ENCODE data around the gene WNK1.

Gene WNK1

DNA sequence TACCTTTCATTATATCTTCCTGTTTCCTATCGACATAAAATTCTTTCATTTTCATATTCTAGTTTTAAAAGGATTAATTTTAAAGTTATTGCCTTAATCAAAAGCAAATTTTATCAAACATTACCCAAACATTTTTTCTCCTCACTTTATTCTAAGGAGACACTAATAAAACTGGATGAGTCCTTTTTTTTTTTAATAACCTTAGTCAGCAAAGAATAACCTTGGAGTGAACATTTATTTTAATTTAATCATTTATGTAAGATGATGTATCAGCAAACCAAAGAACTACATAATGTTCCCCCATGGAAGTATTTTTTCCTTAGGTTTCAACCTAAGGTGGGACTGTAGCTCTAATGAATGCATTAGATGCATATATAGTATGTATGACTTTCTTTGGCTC is 113.2 kb downstream of the WNK1 start:
- H3K9ac ChIP-seq (ENCODE audit: low read length): no peak overlapping the region
- no peak overlapping the region for H3K4me3 ChIP-seq (ENCODE audit: low read length)
- H3K9me3 ChIP-seq (ENCODE audit: control insufficient read depth, low read length): no peaks in the 10 kb centered on the region
- H3K36me3 ChIP-seq (ENCODE audit: control insufficient read depth, insufficient read depth, low read length): no peaks in the 10 kb centered on the region
- no peaks in the 10 kb centered on the region for H3K27me3 ChIP-seq (ENCODE audit: control insufficient read depth, insufficient read depth, low read length)
- H3K4me1 ChIP-seq (ENCODE audit: control insufficient read depth, insufficient read depth, low read length): no peaks in the 10 kb centered on the region

DNA sequence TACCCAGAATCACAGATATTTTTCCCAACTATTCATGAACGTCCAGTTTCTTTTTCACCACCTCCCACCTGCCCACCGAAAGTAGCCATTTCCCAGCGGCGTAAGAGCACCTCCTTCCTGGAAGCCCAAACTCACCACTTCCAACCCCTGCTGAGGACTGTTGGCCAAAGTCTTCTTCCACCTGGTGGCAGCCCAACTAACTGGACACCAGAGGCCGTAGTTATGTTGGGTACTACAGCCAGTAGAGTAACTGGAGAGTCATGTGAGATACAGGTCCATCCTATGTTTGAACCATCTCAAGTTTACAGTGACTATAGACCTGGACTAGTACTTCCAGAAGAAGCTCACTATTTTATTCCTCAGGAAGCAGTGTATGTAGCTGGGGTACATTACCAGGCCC is 115.5 kb downstream of the WNK1 start:
- Histone ChIP-seq H3K4me1 (ENCODE audit: control insufficient read depth, insufficient read depth, low read length) (no peaks in the 10 kb centered on the region), H3K9me3 (ENCODE audit: control insufficient read depth, low read length) (no peaks in the 10 kb centered on the region), H3K27me3 (ENCODE audit: control insufficient read depth, insufficient read depth, low read length) (no peaks in the 10 kb centered on the region), H3K9ac (ENCODE audit: low read length) (no peak overlapping the region), H3K36me3 (ENCODE audit: control insufficient read depth, insufficient read depth, low read length) (peaks cover 4% of the 10 kb centered on the region), H3K4me3 (ENCODE audit: low read length) (no peak overlapping the region)

DNA sequence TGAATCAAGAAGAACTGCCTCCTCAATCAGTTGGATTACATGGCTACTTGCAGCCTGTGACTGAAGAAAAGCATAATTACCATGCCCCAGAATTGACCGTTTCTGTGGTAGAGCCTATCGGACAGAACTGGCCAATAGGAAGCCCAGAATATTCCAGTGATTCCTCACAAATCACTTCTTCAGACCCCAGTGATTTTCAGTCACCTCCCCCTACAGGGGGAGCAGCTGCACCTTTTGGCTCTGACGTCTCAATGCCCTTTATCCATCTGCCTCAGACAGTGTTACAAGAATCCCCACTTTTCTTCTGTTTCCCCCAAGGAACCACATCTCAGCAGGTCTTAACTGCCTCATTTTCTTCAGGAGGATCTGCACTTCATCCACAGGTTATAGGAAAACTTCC is 116.3 kb downstream of the WNK1 start:
- Histone ChIP-seq H3K9ac (ENCODE audit: low read length) (no peak overlapping the region), H3K36me3 (ENCODE audit: control insufficient read depth, insufficient read depth, low read length) (peaks cover 4% of the 10 kb centered on the region), H3K4me1 (ENCODE audit: control insufficient read depth, insufficient read depth, low read length) (no peaks in the 10 kb centered on the region), H3K4me3 (ENCODE audit: low read length) (no peak overlapping the region), H3K9me3 (ENCODE audit: control insufficient read depth, low read length) (no peaks in the 10 kb centered on the region), H3K27me3 (ENCODE audit: control insufficient read depth, insufficient read depth, low read length) (no peaks in the 10 kb centered on the region)

DNA sequence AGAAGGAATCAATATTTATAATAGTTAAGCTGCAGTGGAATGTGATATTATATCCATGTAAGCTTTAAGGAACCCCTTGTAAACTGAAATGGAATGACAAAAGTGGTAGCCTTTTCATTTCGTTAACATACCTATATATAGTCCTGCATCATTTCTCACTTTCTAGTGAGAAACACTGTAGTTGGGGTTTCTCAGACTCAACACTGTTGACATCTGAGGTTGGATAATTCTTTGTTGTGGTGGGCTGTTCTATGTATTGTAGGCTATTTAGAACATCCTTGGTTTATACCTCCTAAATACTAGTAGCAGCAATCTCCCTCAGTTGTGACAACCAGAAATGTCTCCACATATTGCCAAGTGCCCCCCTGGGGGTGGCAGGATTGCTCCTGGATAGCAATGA is 118.0 kb downstream of the WNK1 start:
- H3K9me3 ChIP-seq (ENCODE audit: control insufficient read depth, low read length): no peaks in the 10 kb centered on the region
- H3K4me3 ChIP-seq (ENCODE audit: low read length): no peak overlapping the region
- H3K4me1 ChIP-seq (ENCODE audit: control insufficient read depth, insufficient read depth, low read length): no peaks in the 10 kb centered on the region
- H3K27me3 ChIP-seq (ENCODE audit: control insufficient read depth, insufficient read depth, low read length): no peaks in the 10 kb centered on the region
- peaks cover 4% of the 10 kb centered on the region for H3K36me3 ChIP-seq (ENCODE audit: control insufficient read depth, insufficient read depth, low read length)
- no peak overlapping the region for H3K9ac ChIP-seq (ENCODE audit: low read length)

DNA sequence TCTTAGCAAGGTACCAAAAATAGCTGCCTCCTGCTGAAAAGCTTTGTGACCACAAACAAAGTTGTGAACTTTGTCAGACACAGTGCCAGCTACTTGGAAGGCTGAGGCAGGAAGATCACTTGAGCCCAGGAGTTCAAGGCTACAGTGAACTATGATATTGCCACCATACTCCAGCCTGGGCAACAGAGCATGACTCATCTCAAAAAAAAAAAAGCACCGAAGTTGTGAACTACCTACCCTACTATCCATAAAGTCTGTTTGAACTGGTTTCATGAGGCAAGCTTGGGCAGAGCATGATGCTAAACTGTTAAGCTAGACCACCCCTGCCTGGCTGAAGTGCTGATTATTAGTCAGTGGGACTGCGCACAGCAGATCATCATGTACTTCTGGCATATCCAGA is 121.6 kb downstream of the WNK1 start:
- Histone ChIP-seq H3K36me3 (ENCODE audit: control insufficient read depth, insufficient read depth, low read length) (peaks cover 4% of the 10 kb centered on the region), H3K27me3 (ENCODE audit: control insufficient read depth, insufficient read depth, low read length) (no peaks in the 10 kb centered on the region), H3K9me3 (ENCODE audit: control insufficient read depth, low read length) (no peaks in the 10 kb centered on the region), H3K9ac (ENCODE audit: low read length) (no peak overlapping the region), H3K4me1 (ENCODE audit: control insufficient read depth, insufficient read depth, low read length) (no peaks in the 10 kb centered on the region), H3K4me3 (ENCODE audit: low read length) (no peak overlapping the region)

DNA sequence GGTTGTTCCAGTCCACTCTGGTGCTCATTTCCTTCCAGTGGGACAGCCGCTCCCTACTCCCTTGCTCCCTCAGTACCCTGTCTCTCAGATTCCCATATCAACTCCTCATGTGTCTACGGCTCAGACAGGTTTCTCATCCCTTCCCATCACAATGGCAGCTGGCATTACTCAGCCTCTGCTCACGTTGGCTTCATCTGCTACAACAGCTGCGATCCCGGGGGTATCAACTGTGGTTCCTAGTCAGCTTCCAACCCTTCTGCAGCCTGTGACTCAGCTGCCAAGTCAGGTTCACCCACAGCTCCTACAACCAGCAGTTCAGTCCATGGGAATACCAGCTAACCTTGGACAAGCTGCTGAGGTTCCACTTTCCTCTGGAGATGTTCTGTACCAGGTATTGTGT is 127.3 kb downstream of the WNK1 start:
- Histone ChIP-seq H3K36me3 (ENCODE audit: control insufficient read depth, insufficient read depth, low read length) (peaks cover 11% of the 10 kb centered on the region), H3K4me1 (ENCODE audit: control insufficient read depth, insufficient read depth, low read length) (no peaks in the 10 kb centered on the region), H3K9ac (ENCODE audit: low read length) (no peak overlapping the region), H3K9me3 (ENCODE audit: control insufficient read depth, low read length) (no peaks in the 10 kb centered on the region), H3K4me3 (ENCODE audit: low read length) (no peak overlapping the region), H3K27me3 (ENCODE audit: control insufficient read depth, insufficient read depth, low read length) (no peaks in the 10 kb centered on the region)

DNA sequence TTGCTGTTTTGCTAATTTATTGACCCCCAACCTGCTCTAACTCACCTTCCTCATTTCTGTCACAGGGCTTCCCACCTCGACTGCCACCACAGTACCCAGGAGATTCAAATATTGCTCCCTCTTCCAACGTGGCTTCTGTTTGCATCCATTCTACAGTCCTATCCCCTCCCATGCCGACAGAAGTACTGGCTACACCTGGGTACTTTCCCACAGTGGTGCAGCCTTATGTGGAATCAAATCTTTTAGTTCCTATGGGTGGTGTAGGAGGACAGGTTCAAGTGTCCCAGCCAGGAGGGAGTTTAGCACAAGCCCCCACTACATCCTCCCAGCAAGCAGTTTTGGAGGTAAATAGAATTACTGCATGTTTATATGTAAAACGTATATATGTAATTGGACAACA is 128.3 kb downstream of the WNK1 start:
- no peak overlapping the region for H3K4me3 ChIP-seq (ENCODE audit: low read length)
- H3K4me1 ChIP-seq (ENCODE audit: control insufficient read depth, insufficient read depth, low read length): no peaks in the 10 kb centered on the region
- no peaks in the 10 kb centered on the region for H3K27me3 ChIP-seq (ENCODE audit: control insufficient read depth, insufficient read depth, low read length)
- H3K36me3 ChIP-seq (ENCODE audit: control insufficient read depth, insufficient read depth, low read length): peaks cover 22% of the 10 kb centered on the region
- H3K9ac ChIP-seq (ENCODE audit: low read length): no peak overlapping the region
- no peaks in the 10 kb centered on the region for H3K9me3 ChIP-seq (ENCODE audit: control insufficient read depth, low read length)

DNA sequence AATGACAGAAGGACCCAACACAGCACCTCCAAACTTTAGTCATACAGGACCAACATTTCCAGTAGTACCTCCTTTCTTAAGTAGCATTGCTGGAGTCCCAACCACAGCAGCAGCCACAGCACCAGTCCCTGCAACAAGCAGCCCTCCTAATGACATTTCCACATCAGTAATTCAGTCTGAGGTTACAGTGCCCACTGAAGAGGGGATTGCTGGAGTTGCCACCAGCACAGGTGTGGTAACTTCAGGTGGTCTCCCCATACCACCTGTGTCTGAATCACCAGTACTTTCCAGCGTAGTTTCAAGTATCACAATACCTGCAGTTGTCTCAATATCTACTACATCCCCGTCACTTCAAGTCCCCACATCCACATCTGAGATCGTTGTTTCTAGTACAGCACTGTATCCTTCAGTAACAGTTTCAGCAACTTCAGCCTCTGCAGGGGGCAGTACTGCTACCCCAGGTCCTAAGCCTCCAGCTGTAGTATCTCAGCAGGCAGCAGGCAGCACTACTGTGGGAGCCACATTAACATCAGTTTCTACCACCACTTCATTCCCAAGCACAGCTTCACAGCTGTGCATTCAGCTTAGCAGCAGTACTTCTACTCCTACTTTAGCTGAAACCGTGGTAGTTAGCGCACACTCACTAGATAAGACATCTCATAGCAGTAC is 132.5 kb downstream of the WNK1 start:
- Histone ChIP-seq H3K9me3 (ENCODE audit: control insufficient read depth, low read length) (no peaks in the 10 kb centered on the region), H3K27me3 (ENCODE audit: control insufficient read depth, insufficient read depth, low read length) (no peaks in the 10 kb centered on the region), H3K9ac (ENCODE audit: low read length) (no peak overlapping the region), H3K36me3 (ENCODE audit: control insufficient read depth, insufficient read depth, low read length) (peaks cover 19% of the 10 kb centered on the region), H3K4me3 (ENCODE audit: low read length) (no peak overlapping the region), H3K4me1 (ENCODE audit: control insufficient read depth, insufficient read depth, low read length) (no peaks in the 10 kb centered on the region)

DNA sequence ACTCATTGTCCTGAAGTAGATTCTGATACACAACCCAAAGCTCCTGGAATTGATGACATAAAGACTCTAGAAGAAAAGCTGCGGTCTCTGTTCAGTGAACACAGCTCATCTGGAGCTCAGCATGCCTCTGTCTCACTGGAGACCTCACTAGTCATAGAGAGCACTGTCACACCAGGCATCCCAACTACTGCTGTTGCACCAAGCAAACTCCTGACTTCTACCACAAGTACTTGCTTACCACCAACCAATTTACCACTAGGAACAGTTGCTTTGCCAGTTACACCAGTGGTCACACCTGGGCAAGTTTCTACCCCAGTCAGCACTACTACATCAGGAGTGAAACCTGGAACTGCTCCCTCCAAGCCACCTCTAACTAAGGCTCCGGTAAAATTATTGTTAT is 133.3 kb downstream of the WNK1 start:
- Histone ChIP-seq H3K9me3 (ENCODE audit: control insufficient read depth, low read length) (no peaks in the 10 kb centered on the region), H3K4me1 (ENCODE audit: control insufficient read depth, insufficient read depth, low read length) (no peaks in the 10 kb centered on the region), H3K9ac (ENCODE audit: low read length) (no peak overlapping the region), H3K27me3 (ENCODE audit: control insufficient read depth, insufficient read depth, low read length) (no peaks in the 10 kb centered on the region), H3K4me3 (ENCODE audit: low read length) (no peak overlapping the region), H3K36me3 (ENCODE audit: control insufficient read depth, insufficient read depth, low read length) (peaks cover 26% of the 10 kb centered on the region)

DNA sequence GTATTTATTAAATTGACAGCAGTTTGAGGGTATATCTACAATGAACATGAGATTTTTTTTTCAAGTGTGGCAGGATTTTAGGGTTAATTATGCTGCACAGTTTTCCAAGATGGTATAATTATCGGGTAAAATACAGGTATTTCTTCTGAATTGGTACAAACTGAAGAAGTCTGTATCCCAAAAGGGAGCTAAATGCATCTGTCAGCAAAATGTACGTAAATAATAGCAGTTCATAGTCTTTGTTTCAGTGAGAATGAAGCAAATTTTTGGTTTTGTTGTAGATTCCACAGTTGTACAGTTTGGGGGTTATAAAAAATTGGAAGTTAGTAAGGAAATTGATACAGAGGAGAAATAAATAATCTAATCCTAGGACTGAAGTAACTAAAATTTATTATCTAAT is 133.8 kb downstream of the WNK1 start:
- H3K4me1 ChIP-seq (ENCODE audit: control insufficient read depth, insufficient read depth, low read length): no peaks in the 10 kb centered on the region
- no peak overlapping the region for H3K9ac ChIP-seq (ENCODE audit: low read length)
- H3K36me3 ChIP-seq (ENCODE audit: control insufficient read depth, insufficient read depth, low read length): peaks cover 26% of the 10 kb centered on the region
- H3K9me3 ChIP-seq (ENCODE audit: control insufficient read depth, low read length): no peaks in the 10 kb centered on the region
- H3K27me3 ChIP-seq (ENCODE audit: control insufficient read depth, insufficient read depth, low read length): no peaks in the 10 kb centered on the region
- no peak overlapping the region for H3K4me3 ChIP-seq (ENCODE audit: low read length)

DNA sequence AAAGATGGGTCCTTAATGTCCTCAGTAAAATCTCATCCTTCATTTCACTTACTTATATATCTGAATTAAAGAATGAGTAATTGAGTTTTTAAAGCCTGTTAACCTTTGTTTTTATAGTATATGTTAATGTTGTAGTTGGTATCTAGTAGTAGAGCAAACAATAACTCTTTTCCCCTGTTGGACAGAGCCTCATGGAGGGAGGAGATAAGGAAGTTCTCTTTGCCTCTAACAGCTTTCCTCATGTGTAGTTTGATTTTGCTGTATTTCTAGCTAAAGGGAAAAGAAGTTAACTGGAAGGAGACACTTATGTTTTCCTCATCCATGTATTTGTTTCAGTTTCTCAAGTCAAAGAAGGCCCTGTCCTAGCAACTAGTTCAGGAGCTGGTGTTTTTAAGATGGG is 141.8 kb downstream of the WNK1 start:
- Histone ChIP-seq H3K9ac (ENCODE audit: low read length) (no peak overlapping the region), H3K27me3 (ENCODE audit: control insufficient read depth, insufficient read depth, low read length) (no peaks in the 10 kb centered on the region), H3K9me3 (ENCODE audit: control insufficient read depth, low read length) (no peaks in the 10 kb centered on the region), H3K4me1 (ENCODE audit: control insufficient read depth, insufficient read depth, low read length) (no peaks in the 10 kb centered on the region), H3K4me3 (ENCODE audit: low read length) (no peak overlapping the region), H3K36me3 (ENCODE audit: control insufficient read depth, insufficient read depth, low read length) (peaks cover 7% of the 10 kb centered on the region)

DNA sequence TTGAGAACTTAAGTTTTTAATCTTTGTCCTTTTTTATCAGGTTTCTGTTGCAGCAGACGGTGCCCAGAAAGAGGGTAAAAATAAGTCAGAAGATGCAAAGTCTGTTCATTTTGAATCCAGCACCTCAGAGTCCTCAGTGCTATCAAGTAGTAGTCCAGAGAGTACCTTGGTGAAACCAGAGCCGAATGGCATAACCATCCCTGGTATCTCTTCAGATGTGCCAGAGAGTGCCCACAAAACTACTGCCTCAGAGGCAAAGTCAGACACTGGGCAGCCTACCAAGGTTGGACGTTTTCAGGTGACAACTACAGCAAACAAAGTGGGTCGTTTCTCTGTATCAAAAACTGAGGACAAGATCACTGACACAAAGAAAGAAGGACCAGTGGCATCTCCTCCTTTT is 143.7 kb downstream of the WNK1 start:
- Histone ChIP-seq H3K9me3 (ENCODE audit: control insufficient read depth, low read length) (no peaks in the 10 kb centered on the region), H3K4me1 (ENCODE audit: control insufficient read depth, insufficient read depth, low read length) (no peaks in the 10 kb centered on the region), H3K4me3 (ENCODE audit: low read length) (no peak overlapping the region), H3K9ac (ENCODE audit: low read length) (no peak overlapping the region), H3K27me3 (ENCODE audit: control insufficient read depth, insufficient read depth, low read length) (no peaks in the 10 kb centered on the region), H3K36me3 (ENCODE audit: control insufficient read depth, insufficient read depth, low read length) (no peaks in the 10 kb centered on the region)

DNA sequence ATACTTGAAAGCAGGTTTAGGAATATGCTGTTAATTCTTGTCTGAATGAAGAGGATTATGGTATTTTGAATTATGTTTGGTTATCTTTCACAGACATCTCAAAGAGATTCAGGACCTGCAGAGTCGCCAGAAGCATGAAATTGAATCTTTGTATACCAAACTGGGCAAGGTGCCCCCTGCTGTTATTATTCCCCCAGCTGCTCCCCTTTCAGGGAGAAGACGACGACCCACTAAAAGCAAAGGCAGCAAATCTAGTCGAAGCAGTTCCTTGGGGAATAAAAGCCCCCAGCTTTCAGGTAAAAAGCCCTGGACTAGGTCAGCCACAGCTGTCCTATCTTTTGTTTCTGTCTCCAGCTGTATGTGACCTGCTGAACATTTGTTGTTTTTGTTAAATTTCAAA is 145.0 kb downstream of the WNK1 start:
- Histone ChIP-seq H3K36me3 (ENCODE audit: control insufficient read depth, insufficient read depth, low read length) (no peaks in the 10 kb centered on the region), H3K4me1 (ENCODE audit: control insufficient read depth, insufficient read depth, low read length) (no peaks in the 10 kb centered on the region), H3K9ac (ENCODE audit: low read length) (no peak overlapping the region), H3K4me3 (ENCODE audit: low read length) (no peak overlapping the region), H3K9me3 (ENCODE audit: control insufficient read depth, low read length) (no peaks in the 10 kb centered on the region), H3K27me3 (ENCODE audit: control insufficient read depth, insufficient read depth, low read length) (no peaks in the 10 kb centered on the region)

All from mucosa of stomach (tissue), 1 donor.